HPDE6-E6E7 (cell line): ENCODE data around the gene IGFLR1.
"Not testable (repeated sequence)": the region's sequence is repeated elsewhere in the genome, so short reads cannot be mapped to it uniquely, and the experiment has no call there.

Experiments
- DNase-seq: peaks from one replicate; pipeline ENCODE4 v3.0.0; 2011; ENCODE audit warnings: missing footprints; ENCODE audit errors: extremely low spot score

The IGFLR1 gene

DNA sequence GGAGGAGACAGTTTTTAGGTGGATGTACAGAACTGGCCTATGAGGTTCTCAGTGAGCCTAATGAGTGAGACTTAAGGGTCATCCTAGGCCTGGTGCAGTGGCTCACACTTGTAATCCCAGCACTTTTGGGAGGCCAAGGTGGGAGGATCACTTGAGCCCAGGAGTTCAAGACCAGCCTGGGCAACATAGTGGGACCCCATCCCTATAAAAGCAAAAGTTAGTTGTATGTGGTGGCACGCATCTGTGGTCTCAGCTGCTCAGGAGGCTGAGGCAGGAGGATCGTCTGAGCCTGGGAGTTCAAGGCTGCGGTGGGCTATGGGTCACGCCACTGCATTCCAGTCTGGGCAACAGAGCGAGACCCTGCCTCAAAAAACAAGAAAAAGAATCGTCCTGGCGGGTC, 18.1 kb downstream of the IGFLR1 start:
- DNase-seq: not testable (repeated sequence)

DNA sequence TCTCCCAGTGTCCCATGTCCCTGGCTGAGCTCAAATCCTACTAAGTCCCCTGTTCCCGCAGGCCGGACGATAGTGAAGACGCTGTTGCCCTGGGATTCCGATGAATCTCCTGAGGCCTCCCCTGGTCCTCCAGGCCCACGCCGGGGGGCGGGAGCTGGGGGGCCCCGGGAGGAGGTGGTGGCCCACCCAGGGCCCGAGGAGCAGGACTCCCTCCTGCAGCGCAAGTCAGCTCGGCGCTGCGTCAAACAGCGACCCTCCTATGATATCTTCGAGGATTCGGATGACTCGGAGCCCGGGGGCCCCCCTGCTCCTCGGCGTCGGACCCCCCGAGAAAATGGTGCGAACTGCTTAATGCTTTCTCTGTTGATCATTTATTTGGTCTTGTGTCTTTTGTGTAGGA, 18.6 kb downstream of the IGFLR1 start:
- no peak for DNase-seq

DNA sequence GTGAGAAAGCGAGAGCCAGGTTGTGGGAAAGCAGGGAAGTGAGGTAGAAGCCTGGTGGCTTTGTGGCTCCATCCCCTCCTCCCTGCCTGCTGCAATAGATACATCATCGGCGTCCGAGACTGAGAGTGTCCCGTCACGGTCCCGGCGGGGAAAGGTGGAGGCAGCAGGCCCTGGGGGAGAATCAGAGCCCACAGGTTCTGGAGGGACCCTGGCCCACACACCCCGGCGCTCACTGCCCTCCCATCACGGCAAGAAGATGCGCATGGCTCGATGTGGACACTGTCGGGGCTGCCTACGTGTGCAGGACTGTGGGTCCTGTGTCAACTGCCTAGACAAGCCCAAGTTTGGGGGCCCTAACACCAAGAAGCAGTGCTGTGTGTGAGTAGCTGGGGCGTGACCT, 19.4 kb downstream of the IGFLR1 start:
- no peak for DNase-seq

DNA sequence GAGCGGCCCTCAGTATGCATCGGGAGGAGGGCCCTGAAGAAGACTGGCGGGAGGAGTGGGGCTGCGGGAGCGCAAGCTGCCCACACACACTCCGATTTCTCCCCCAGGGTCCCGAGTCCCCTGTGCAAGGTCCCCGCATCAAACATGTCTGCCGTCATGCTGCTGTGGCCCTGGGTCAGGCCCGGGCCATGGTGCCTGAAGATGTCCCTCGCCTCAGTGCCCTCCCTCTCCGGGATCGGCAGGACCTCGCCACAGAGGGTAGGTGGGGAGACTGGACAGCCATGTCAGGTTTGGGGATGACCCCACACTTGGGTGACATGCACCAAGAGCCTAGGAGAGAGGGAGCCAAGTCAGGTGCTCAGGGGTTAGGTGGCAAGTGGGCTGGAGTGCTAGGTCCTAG, 19.8 kb downstream of the IGFLR1 start:
- DNase-seq: no peak

DNA sequence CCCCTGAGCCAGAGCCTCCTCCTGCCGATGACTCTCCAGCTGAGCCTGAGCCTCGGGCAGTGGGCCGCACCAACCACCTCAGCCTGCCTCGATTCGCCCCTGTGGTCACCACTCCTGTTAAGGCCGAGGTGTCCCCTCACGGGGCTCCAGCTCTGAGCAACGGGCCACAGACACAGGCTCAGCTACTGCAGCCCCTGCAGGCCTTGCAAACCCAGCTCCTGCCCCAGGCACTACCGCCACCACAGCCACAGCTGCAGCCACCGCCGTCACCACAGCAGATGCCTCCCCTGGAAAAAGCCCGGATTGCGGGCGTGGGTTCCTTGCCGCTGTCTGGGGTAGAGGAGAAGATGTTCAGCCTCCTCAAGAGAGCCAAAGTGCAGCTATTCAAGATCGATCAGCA, 20.9 kb downstream of the IGFLR1 start:
- DNase-seq: no peak

DNA sequence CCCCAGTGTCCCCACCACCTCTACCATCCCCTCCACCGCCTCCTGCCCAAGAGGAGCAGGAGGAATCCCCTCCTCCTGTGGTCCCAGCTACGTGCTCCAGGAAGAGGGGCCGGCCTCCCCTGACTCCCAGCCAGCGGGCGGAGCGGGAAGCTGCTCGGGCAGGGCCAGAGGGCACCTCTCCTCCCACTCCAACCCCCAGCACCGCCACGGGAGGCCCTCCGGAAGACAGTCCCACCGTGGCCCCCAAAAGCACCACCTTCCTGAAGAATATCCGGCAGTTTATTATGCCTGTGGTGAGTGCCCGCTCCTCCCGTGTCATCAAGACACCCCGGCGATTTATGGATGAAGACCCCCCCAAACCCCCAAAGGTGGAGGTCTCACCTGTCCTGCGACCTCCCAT, 21.6 kb downstream of the IGFLR1 start:
- DNase-seq: no peak

DNA sequence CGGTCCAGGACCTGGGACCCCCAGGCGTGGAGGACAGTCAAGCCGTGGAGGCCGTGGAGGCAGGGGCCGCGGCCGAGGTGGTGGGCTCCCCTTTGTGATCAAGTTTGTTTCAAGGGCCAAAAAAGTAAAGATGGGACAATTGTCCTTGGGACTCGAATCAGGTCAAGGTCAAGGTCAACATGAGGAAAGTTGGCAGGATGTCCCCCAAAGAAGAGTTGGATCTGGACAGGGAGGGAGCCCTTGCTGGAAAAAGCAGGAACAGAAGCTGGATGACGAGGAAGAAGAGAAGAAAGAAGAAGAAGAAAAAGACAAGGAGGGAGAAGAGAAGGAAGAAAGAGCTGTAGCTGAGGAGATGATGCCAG, 22.1 kb downstream of the IGFLR1 start:
- DNase-seq: no peak

DNA sequence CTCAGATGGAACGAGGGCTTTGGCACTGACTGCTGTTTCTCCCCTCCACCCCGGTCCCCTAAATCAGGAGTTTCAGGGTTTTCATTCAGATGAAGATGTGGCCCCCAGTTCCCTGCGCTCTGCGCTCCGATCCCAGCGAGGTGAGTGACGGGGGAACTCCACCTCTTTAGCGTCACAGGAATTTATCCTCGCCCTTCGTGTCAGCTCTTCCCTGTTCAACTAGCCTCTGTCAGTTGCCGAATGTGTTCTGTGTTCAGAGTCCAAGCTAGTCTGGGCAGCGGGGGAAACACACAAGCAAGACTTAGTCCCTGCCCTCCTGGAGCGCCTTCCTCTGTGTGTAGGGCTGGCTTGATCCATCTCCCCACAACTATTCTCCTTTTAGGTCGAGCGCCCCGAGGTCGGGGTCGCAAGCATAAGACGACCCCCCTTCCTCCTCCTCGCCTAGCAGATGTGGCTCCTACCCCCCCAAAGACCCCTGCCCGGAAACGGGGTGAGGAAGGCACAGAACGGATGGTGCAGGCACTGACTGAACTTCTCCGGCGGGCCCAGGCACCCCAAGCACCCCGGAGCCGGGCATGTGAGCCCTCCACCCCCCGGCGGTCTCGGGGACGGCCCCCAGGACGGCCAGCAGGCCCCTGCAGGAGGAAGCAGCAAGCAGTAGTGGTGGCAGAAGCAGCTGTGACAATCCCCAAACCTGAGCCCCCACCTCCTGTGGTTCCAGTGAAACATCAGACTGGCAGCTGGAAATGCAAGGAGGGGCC, 22.7 kb downstream of the IGFLR1 start:
- no peak for DNase-seq

DNA sequence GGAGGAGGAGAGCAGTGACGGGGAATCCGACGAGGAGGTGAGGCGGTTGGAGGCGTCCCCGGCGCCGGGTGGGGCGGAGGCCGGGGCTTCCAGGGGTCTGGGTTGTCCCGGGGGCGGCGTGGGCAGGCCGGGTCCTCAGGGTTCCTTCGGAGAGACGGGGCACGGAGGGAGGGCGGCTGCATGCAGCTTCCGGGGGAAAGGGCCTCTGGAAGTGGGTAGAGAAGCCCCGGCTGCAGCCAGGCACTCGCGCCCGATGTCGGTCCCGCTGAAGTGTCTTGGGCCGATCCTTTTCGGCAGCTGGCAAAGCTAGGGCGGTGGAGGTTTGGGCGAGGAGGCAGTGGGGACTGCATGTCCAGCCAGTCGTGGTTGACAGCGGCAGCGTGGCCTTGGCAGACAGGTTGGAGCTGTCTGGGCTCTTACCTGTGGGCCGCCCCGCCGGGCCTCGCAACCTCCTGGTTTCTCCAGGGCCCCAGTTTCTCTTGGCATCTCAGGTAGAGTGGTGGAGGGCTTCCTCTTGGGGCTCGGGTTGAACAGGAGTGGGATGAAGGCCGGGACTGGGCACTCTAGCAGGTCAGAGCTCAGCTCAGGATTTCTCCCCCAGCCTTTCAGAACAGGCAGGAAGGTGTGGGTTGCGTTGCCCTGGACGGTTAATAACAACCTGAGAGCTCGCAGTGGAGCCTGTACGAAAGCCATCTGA, 23.8 kb downstream of the IGFLR1 start:
- DNase-seq: no peak

DNA sequence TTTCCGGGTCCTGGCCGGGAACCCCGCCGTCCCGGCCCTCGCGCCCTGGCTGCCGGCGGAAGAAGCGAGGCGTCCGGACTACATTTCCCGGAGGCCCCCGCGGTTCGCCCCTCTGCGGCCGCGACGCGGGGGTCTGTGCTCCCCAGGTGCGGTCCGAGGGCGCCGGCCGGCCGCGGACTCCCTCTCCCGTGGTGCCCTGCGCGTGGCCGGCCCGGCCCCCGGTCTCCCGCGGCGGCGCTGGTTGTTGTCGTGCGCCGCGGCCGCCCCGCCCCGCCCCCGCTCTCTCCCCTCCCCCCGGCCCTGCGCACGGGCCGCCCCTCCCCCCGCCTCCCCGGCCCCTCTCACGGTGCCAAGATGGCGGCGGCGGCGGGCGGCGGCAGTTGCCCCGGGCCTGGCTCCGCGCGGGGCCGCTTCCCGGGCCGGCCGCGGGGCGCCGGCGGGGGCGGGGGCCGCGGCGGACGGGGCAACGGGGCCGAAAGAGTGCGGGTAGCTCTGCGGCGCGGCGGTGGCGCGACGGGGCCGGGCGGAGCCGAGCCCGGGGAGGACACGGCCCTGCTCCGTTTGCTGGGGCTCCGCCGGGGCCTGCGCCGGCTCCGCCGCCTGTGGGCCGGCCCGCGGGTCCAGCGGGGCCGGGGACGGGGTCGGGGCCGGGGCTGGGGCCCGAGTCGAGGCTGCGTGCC, 24.4 kb downstream of the IGFLR1 start, which contains the start of gene KMT2B:
KMT2B (plus strand) TSS at position 339 of the 680 bp plus-strand sequence; CDS start at position 355, 16 bp downstream.
- no peak for DNase-seq

DNA sequence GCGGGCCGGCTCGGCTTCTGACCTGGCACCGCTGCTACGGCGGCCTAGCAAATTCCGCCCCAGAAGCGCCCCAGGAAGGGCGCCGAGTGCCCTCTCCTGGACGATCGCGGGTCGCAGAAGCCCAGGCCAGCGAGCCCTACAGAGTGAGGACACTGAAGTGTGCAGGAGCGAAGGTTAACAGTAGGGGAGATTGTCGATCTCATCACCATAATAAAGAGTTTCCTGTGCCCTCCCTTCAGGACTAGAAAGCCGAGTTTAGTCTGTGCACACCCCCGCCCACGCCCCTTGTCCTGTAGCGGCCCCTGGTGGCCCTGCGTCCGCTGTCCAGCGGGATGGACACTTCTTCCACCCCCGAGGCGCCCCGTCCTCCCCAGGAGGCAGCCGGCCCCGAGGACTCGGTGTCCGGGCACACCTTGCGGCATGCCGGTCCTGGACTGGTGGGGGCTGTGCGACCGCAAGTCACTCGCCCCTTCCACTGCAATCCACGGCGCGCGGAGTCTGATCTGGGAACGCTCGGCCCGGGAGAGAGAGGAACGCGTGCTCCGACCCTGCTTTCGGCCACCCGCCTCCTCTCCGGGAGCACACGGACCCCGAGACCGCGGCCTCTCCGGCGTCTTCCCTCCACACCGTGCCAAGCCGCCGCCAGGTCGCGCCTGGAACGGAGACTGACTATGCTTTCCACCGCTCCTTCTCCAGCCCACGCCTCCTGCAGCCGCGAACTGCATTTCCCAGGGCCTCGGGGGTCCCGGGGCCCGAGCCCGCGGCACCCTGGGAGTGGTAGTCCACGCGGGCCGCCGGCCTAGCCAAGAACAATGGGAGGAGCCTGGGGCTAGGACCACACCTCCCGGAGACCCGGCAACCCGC, 25.2 kb downstream of the IGFLR1 start:
- DNase-seq: peak; percentile 98

DNA sequence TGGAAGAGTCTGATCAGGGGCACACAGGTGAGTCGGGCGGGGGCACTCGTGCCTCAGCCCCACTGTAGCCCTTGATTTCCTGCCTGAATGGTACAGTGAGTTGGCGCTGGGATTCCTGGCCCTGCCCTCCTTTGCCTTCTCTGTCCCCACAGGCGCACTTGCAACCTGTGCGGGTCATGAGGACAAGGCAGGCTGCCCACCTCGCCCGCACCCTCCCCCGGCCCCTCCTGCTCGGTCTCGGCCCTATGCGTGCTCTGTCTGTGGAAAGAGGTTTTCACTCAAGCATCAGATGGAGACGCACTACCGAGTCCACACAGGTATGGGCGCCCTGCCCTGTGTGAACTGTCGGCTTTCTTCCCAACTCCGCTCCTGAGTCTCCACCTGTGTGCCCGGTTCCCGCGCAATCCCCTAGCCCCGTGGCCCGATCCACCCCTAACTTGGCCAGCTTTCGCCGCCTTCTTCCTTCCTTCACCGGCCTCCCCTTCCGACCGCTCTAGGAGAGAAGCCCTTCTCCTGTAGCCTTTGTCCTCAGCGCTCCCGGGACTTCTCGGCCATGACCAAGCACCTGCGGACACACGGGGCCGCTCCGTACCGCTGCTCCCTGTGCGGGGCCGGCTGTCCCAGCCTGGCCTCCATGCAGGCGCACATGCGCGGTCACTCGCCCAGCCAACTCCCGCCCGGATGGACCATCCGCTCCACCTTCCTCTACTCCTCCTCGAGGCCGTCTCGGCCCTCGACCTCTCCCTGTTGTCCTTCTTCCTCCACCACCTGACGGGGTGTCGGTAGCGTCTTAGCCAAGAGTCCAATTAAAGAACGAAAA, 26.1 kb downstream of the IGFLR1 start:
- DNase-seq: peak; percentile 49

DNA sequence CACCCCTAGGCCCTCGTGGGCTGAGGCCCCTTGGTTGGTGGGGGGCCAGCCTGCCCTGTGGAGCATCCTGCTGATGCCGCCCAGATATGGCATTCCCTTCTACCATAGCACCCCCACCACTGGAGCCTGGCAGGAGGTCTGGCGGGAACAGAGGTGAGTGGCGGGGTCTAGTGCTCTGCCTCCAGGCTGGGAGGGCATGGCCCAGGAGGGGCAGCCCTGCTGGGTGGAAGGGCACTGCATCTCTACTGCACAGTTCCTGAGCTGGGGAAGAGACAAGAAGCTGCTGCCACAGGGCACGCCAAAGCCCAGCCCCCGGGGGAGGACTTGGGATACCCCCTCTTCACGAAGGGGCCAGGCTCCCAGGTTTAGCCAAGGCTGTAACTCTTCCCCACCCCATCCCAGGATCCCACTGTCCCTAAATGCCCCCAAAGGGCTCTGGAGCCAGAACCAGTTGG, 26.9 kb downstream of the IGFLR1 start:
- no peak for DNase-seq

DNA sequence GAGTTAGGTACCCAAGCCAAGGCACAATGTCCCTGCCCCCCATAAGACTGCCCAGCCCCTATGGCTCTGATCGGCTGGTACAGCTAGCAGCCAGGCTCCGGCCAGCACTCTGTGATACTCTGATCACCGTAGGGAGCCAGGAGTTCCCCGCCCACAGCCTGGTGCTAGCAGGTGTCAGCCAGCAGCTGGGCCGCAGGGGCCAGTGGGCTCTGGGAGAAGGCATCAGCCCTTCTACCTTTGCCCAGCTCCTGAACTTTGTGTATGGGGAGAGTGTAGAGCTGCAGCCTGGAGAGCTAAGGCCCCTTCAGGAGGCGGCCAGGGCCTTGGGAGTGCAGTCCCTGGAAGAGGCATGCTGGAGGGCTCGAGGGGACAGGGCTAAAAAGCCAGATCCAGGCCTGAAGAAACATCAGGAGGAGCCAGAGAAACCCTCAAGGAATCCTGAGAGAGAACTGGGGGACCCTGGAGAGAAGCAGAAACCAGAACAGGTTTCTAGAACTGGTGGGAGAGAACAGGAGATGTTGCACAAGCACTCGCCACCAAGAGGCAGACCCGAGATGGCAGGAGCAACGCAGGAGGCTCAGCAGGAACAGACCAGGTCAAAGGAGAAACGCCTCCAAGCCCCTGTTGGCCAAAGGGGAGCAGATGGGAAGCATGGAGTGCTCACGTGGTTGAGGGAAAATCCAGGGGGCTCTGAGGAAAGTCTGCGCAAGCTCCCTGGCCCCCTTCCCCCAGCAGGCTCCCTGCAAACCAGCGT, 27.5 kb downstream of the IGFLR1 start:
- DNase-seq: no peak

DNA sequence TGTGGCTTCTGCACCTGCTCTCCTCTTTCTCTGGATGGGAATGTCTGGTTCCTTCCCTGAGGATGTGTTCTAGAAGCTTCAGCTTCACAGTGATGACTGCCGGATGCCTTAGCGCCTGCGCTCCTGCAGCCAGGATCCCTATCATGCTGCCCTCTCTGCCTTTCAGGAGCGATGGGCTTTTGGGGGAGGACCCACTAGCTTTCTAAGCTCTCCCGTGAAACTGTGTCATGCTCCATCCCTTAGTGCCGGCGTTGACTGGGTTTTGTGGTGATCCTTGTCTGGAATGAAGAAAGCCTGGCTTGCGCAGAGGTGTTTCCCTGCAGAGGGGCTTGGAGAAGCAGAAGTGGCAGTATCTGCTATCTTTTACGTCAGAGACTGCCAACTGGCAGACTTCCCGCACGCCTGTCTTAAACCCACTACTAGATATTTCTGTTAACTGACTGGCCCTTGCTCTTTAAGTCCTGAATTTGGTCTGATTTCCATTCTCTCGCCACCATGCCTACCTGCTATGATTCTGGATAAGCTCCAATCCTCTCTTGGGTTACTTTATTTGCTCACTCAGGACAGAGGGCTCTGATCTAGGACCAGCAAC, 28.3 kb downstream of the IGFLR1 start:
- no peak for DNase-seq

DNA sequence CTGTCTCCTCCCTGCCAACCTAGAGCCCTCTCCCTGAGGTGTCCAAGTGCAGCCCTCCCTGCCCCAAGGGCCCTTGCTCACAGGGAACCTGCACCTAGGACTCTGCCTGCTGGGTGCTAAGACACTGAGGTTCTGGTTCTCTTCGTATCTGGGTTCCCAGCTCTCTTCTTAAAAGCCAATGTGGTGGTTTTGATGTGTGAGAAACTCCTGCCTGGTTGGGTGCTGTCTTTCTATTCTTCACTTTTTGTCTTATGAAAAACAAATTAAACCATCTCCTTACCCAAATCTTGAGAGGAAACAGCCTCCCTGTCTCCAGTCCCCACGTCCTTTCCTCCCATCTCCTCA, 28.8 kb downstream of the IGFLR1 start:
- no peak for DNase-seq

DNA sequence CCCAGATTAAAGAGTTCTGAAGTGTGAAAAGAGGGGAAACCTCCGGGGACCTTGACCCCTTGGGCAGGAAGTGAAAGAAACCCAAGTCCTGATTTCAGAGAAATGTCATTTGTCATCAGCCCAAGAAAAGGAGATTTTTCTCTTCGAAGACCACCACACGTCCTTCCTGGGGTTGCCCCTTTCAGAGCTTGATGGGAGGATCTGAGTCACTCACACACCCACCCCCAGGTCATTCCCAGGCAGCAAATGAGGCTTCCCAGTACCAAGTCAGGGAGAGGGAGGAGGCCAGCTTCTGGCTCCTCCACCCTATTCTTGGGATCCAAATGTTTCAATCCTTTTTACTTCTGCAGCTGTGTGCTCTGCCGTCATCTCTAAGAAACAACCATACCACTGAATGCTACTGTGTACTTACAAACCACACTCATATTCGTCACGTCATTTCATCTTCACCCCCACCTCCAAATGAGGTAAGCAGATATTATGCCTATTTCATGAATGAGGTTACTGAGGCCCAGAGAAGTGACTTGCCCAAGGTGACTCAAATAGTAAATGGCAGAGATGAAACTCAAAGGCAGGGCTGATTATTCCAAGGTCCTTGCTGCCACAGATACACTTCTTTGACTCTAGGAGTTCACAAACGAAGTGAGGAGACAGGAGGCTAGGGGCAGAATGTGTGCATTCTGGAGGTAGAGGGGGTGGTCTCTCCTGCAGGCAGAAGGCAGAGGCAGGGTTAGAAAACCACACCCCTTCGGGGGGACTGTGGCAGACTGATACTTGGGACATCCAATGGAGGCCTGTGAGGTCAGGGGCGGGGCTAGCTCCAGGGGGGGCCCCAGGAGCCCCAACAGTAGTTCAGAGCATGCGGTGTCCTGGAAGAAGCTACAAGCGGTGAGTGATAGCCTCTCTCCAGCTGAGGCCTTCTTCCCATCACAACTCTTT, 29.4 kb downstream of the IGFLR1 start:
- DNase-seq: no peak

DNA sequence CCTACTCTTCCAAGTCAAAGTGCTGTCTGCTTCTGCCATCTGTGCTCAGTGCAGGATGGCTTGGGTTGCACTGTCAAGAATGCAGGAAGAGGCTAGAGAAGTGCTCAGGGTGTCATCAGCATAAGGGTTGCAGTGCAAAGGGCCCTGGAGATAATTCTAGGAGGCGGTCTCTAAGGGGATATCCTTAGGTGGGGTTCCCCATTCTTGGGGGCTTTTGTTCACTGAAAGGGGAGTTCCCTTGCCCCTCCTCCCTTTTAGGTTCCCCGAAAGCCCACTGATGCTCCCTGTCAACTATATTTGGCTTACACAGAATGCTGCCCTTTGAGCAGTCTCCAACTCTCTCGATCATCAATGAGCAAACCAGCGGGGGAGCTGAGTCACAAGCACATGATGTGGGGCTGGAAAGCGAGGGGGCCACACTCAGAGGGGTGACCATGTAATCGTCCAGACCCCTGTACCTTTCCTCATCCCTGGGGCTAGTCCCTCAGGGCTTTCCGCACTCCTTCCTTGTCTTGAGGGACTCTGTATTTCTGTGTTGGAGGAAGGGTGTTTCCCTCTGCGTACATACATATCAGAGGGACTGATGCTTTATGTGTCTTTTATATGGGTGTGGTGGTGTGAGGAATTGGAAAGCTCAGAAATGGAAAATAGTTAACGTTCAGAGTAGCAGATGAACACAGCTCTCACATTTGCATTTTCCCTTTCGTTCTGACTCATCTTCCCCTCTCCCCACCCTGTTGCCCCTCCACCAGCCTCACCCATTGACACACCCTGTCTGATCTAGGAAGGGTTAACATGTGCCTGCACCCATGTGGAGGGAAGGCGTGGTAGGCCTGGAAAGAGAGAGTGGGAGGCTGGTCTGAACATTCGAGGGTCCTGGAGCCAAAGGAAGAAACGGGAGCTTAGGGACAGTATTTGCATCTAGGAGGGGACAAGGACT, 31.2 kb downstream of the IGFLR1 start:
- no peak for DNase-seq
